Measurements from ENCODE around the gene KCNE4. TPM values are rescaled to one million over a fixed set of nuclear protein-coding genes. Genes with fewer than 3 reads are reported as not detected.
A peak's percentile ranks its signal among the peaks of the same experiment; 100 is the strongest.

Gene KCNE4
- total RNA-seq, 1 donor from 2014 or later, result not detected

DNA sequence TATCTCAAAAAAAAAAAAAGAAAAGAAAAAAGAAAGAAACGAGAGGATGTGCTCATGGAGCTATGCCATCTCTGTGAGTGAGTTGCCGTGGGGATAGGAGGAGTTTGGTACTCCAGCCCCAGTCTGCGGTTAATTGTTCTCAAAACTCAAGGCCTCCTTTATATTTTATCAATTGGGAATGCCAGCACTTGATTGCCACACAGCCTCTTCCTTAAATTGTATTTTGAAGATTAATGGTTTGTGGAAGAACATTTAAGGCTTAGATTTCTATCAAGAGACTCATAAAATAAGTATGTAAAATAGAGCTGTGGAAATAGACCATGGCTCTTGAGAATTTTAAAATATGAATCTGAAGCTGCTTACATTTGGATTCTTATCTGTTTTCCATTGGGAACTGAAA is 29.8 kb downstream of the KCNE4 start:
- no peak overlapping the region for H3K27ac Mint-ChIP-seq (ENCODE audit: unreplicated experiment)
- H3K4me3 Mint-ChIP-seq (ENCODE audit: unreplicated experiment), result no peak overlapping the region
- H3K4me1 Mint-ChIP-seq (ENCODE audit: low read depth, unreplicated experiment), result peaks cover 10% of the 10 kb centered on the region
- DNase-seq, result no peak
- H3K9me3 Mint-ChIP-seq (ENCODE audit: unreplicated experiment), result no peaks in the 10 kb centered on the region
- TF ChIP-seq, protein P1, sequence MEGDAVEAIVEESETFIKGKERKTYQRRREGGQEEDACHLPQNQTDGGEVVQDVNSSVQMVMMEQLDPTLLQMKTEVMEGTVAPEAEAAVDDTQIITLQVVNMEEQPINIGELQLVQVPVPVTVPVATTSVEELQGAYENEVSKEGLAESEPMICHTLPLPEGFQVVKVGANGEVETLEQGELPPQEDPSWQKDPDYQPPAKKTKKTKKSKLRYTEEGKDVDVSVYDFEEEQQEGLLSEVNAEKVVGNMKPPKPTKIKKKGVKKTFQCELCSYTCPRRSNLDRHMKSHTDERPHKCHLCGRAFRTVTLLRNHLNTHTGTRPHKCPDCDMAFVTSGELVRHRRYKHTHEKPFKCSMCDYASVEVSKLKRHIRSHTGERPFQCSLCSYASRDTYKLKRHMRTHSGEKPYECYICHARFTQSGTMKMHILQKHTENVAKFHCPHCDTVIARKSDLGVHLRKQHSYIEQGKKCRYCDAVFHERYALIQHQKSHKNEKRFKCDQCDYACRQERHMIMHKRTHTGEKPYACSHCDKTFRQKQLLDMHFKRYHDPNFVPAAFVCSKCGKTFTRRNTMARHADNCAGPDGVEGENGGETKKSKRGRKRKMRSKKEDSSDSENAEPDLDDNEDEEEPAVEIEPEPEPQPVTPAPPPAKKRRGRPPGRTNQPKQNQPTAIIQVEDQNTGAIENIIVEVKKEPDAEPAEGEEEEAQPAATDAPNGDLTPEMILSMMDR (IDR thresholded peaks at IDR 0.05; ENCODE audit: partially characterized antibody, unreplicated experiment), result no peak
- H3K36me3 Mint-ChIP-seq (ENCODE audit: unreplicated experiment), result no peaks in the 10 kb centered on the region
- no peaks in the 10 kb centered on the region for H3K27me3 Mint-ChIP-seq (ENCODE audit: unreplicated experiment)

- peaks cover 3% of the 10 kb centered on the region for H3K27me3 Mint-ChIP-seq (ENCODE audit: unreplicated experiment)
- TF ChIP-seq, protein P1 (IDR thresholded peaks at IDR 0.05; ENCODE audit: partially characterized antibody, unreplicated experiment), result no peak
- H3K9me3 Mint-ChIP-seq (ENCODE audit: unreplicated experiment), result no peaks in the 10 kb centered on the region
- DNase-seq, result no peak
- H3K4me1 Mint-ChIP-seq (ENCODE audit: low read depth, unreplicated experiment), result peaks cover 15% of the 10 kb centered on the region
- H3K4me3 Mint-ChIP-seq (ENCODE audit: unreplicated experiment), result no peak overlapping the region
- no peaks in the 10 kb centered on the region for H3K36me3 Mint-ChIP-seq (ENCODE audit: unreplicated experiment)
- no peak overlapping the region for H3K27ac Mint-ChIP-seq (ENCODE audit: unreplicated experiment)
These were observed 30.7 kb downstream of the KCNE4 start for GRCh38 chr2:223082706-223083105.

DNA sequence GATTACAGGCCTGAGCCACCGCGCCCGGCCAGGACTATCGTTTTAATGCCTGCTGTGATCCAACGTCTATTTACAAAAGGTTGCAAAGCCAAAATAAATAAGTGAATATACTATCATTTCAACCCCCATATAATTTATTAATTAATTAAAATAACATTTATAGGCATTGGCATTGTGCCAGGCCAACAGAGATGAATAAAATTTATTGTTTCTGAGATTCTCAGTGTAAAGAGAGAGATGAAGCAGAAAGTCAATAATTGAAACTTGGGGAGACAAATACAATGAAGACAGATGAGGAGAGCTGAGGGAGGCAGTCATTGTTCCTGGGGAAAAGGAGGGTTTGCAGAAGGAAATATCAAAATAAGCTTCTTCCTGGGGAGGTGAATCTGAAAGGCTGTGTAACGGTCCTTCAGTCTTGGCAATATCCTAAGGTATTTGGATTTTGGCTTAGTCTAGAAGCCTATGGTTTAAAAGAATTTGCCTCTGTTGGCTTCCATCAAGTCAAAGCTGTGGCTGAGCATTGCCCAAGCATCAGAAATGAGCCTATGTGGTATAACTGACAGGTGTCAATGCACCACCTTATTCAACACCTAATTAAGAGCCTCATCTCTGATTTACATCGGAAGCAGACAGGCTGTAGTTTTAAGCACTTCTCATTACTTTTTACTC is 31.5 kb downstream of the KCNE4 start:
- TF ChIP-seq, protein P1 (IDR thresholded peaks at IDR 0.05; ENCODE audit: partially characterized antibody, unreplicated experiment), result no peak
- no peak overlapping the region for H3K27ac Mint-ChIP-seq (ENCODE audit: unreplicated experiment)
- no peaks in the 10 kb centered on the region for H3K9me3 Mint-ChIP-seq (ENCODE audit: unreplicated experiment)
- no peak for DNase-seq
- H3K4me1 Mint-ChIP-seq (ENCODE audit: low read depth, unreplicated experiment), result peaks cover 15% of the 10 kb centered on the region
- no peaks in the 10 kb centered on the region for H3K36me3 Mint-ChIP-seq (ENCODE audit: unreplicated experiment)
- peaks cover 3% of the 10 kb centered on the region for H3K27me3 Mint-ChIP-seq (ENCODE audit: unreplicated experiment)
- no peak overlapping the region for H3K4me3 Mint-ChIP-seq (ENCODE audit: unreplicated experiment)

GRCh38 chr2:223084873-223085272 is 32.9 kb downstream of the KCNE4 start:
- no peak for DNase-seq
- no peaks in the 10 kb centered on the region for H3K9me3 Mint-ChIP-seq (ENCODE audit: unreplicated experiment)
- H3K27ac Mint-ChIP-seq (ENCODE audit: unreplicated experiment), result peak overlapping the region; percentile 66
- TF ChIP-seq, protein P1 (IDR thresholded peaks at IDR 0.05; ENCODE audit: partially characterized antibody, unreplicated experiment), result no peak
- H3K27me3 Mint-ChIP-seq (ENCODE audit: unreplicated experiment), result peaks cover 3% of the 10 kb centered on the region
- no peak overlapping the region for H3K4me3 Mint-ChIP-seq (ENCODE audit: unreplicated experiment)
- H3K36me3 Mint-ChIP-seq (ENCODE audit: unreplicated experiment), result no peaks in the 10 kb centered on the region
- H3K4me1 Mint-ChIP-seq (ENCODE audit: low read depth, unreplicated experiment), result peaks cover 15% of the 10 kb centered on the region

GRCh38 chr2:223086370-223086981 is 34.5 kb downstream of the KCNE4 start:
- peak overlapping the region; percentile 89 for H3K27ac Mint-ChIP-seq (ENCODE audit: unreplicated experiment)
- no peaks in the 10 kb centered on the region for H3K36me3 Mint-ChIP-seq (ENCODE audit: unreplicated experiment)
- TF ChIP-seq, protein P1 (IDR thresholded peaks at IDR 0.05; ENCODE audit: partially characterized antibody, unreplicated experiment), result no peak
- DNase-seq, result no peak
- H3K27me3 Mint-ChIP-seq (ENCODE audit: unreplicated experiment), result peaks cover 5% of the 10 kb centered on the region
- peaks cover 22% of the 10 kb centered on the region for H3K4me1 Mint-ChIP-seq (ENCODE audit: low read depth, unreplicated experiment)
- H3K9me3 Mint-ChIP-seq (ENCODE audit: unreplicated experiment), result peaks cover 2% of the 10 kb centered on the region
- no peak overlapping the region for H3K4me3 Mint-ChIP-seq (ENCODE audit: unreplicated experiment)
